ENCODE measurements around the gene PARVA.
"Not testable (repeated sequence)": the region's sequence is repeated elsewhere in the genome, so short reads cannot be mapped to it uniquely, and the experiment has no call there.

PARVA gene

DNA sequence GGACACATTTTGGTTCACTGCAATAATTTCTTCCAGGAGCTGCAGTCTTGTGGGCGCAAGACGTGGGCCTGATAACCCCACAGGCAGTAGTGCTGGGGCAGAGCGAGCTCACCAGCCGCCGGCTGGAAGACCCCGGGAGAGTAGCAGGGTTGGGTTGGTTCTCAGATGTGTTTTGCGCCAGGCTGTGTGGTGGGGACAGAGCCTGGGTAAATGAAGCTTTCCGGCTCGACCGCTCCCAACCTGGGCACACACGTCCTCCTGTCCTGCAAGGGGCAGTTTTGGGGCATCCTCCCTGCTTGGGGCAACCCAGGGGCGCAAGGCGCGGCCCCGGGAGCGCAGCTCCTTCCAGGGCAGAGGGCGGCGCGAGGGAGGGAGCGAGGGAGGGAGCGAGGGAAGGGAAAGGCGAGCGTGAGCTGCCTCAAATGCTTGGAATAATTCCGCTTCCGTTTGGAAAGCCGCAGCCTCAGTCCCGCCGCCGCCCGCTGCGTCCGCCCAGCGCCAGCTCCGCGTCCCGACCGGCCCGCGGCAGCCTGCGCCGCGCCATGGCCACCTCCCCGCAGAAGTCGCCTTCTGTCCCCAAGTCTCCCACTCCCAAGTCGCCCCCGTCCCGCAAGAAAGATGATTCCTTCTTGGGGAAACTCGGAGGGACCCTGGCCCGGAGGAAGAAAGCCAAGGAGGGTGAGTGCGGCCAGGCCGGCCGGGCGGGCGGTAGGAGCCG lies at the start of gene PARVA:
Gene PARVA (plus strand): TSS at position 466 of the 718 bp plus-strand sequence. CDS start 77 bp downstream, at position 543.
- peaks cover 14% of the 10 kb centered on the region for H3K4me1 Mint-ChIP-seq
- H3K4me3 Mint-ChIP-seq, result peak within 1 kb of the TSS; percentile 69 to 84
- H3K27me3 Mint-ChIP-seq, result peaks cover 46% of the 10 kb centered on the region
- DNase-seq (no peak), ATAC-seq (no peak)
- H3K27ac Mint-ChIP-seq, result peak within 1 kb of the TSS in 1 of 2 donors; percentile 6
- H3K9me3 Mint-ChIP-seq, result no peaks in the 10 kb centered on the region

GRCh38 chr11:12329169-12329568 lies 48.2 kb upstream of the PARVA start:
- Mint-ChIP-seq H3K27me3 (no peaks in the 10 kb centered on the region), H3K27ac (no peak overlapping the region), H3K4me1 (no peaks in the 10 kb centered on the region), H3K4me3 (no peak overlapping the region), H3K9me3 (no peaks in the 10 kb centered on the region)
- ATAC-seq, result no peak
- no peak for DNase-seq

- ATAC-seq, result no peak
- no peak overlapping the region for H3K27ac Mint-ChIP-seq
Observed at GRCh38 chr11:12329797-12330196, 47.6 kb upstream of the PARVA start.

DNA sequence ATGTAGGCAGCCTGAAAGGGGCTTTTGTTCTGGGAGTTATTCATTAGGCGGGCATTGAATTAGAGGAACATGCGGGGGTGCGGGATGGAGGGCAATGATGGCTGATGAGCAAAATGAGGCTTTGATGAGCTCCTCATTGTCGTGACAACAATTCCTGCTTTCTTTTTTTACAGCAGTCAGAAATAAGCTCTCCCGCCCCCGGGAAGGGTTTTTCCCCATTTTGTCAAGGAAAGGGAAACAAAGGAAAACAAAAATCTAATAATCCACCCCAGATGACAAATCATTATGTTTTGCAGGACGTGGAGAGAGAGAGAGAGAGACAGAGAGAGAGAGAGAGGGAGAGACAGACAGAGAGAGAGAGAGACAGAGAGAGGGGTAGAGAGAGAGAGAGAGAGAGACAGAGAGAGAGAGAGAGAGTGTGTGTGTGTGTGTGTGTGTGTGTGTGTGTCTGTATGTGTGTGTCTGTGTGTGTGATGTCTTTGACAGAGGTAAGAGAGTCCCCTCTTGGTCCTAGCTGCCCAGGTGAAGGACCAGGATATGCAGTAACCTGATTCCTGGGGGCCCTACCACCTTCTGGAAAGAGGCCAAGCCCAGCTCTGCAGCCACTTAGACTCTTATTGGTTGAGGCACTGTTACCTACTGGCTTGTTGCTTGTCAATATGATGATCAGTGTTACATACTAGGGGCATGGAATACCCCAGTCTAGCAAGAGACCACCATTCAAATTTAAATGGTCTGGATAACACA lies 46.7 kb upstream of the PARVA start:
- Mint-ChIP-seq H3K27me3 (no peaks in the 10 kb centered on the region), H3K4me3 (no peak overlapping the region), H3K9me3 (no peaks in the 10 kb centered on the region), H3K27ac (no peak overlapping the region), H3K4me1 (no peaks in the 10 kb centered on the region)
- no peak for DNase-seq
- no peak for ATAC-seq

More at GRCh38 chr11:12329797-12330196, 47.6 kb upstream of the PARVA start:
- no peaks in the 10 kb centered on the region for H3K4me1 Mint-ChIP-seq
- DNase-seq, result no peak
- no peaks in the 10 kb centered on the region for H3K9me3 Mint-ChIP-seq
- H3K27me3 Mint-ChIP-seq, result no peaks in the 10 kb centered on the region
- no peak overlapping the region for H3K4me3 Mint-ChIP-seq

DNA sequence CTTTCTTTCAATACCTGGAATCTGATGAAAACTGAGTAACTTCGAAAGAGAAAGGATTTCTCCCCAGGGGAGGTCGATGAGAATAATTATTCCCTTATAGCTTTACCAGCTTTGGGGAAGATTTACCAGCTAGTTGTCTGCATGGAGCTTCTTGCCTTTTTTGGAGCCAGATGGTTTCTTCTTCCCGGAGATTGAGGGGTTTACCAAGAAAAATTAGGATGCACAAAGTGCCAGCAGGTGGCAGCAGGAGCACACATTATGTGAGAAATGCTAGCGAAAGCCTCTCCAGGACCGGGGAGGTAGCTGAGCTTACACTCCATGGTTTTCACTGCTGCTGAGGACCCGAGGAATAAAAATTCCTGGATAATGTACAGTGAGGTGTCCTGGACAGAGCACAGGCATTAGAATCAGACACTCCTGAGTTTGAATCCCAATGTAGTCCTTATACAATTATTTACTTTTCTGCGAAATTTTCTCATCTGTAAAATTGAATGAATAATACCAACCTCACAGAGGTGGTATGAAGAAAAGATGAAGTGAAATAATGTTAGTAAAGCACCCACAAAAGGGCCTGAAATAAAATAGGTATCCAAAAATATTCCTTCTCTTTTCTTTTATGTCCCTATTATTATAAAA lies 46.0 kb upstream of the PARVA start:
- no peaks in the 10 kb centered on the region for H3K4me1 Mint-ChIP-seq

GRCh38 chr11:12343526-12343925 lies 33.8 kb upstream of the PARVA start:
- DNase-seq (no peak), ATAC-seq (no peak)
- H3K9me3 Mint-ChIP-seq, result peaks cover 5 to 8% of the 10 kb centered on the region in 2 donors
- H3K4me3 Mint-ChIP-seq, result no peak overlapping the region
- no peak overlapping the region for H3K27ac Mint-ChIP-seq
- H3K4me1 Mint-ChIP-seq, result no peaks in the 10 kb centered on the region
- H3K27me3 Mint-ChIP-seq, result no peaks in the 10 kb centered on the region

More for the DNA sequence above, 46.0 kb upstream of the PARVA start:
- Mint-ChIP-seq H3K4me3 (no peak overlapping the region), H3K9me3 (no peaks in the 10 kb centered on the region), H3K27me3 (no peaks in the 10 kb centered on the region), H3K27ac (no peak overlapping the region)
- ATAC-seq (peak; percentile 65), DNase-seq (peak; percentile 45 to 60)

GRCh38 chr11:12353534-12353933 lies 23.8 kb upstream of the PARVA start:
- peaks cover 40% of the 10 kb centered on the region for H3K4me1 Mint-ChIP-seq
- DNase-seq (no peak), ATAC-seq (no peak)
- no peaks in the 10 kb centered on the region for H3K9me3 Mint-ChIP-seq
- no peak overlapping the region for H3K4me3 Mint-ChIP-seq
- H3K27ac Mint-ChIP-seq, result peak overlapping the region in 1 of 2 donors; percentile 16
- H3K27me3 Mint-ChIP-seq, result no peaks in the 10 kb centered on the region

DNA sequence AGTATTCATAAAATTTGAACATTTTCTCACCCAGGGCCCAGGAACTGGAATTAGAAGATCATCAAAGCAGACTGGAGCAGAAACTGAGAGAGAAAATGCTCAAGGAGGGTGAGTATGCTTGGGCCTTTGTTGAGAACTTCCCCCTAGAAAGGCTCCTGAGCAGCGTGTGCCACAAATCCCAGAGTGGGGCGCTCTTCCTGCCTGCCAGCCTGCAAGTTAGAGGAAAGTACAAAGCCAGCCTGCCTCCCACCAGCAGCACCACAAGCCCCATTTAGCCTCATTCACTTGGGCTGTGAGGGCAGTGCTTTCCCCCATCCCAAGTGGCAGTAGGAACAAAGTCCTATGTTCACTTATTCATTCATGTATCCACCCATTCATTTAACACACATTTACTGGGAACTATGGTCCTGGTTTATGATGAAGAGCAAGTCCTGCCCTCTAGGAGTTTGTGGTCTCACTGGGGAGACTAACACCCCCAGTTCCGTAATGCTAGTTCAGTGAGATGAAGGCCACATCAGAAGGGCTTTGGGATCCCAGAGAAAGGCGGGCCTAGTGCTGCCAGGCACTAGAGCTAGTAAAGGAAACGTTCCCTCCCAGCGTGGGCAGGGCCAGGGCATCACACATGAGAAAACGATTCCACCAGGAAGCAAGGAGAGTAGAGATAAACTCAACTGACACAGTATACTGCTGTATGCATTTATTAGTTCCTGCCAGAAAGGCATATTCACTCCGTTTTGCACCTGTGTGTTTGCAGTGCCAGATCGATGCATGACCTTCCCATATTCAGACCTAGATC lies 22.4 kb upstream of the PARVA start:
- DNase-seq (no peak), ATAC-seq (no peak)
- Mint-ChIP-seq H3K4me3 (no peak overlapping the region), H3K27me3 (no peaks in the 10 kb centered on the region), H3K4me1 (peaks cover 40% of the 10 kb centered on the region), H3K27ac (no peak overlapping the region), H3K9me3 (no peaks in the 10 kb centered on the region)

GRCh38 chr11:12356944-12357655 lies 20.3 kb upstream of the PARVA start:
- H3K4me3 Mint-ChIP-seq, result no peak overlapping the region
- peak; percentile 49 for ATAC-seq
- no peak for DNase-seq
- peak overlapping the region; percentile 66 to 71 for H3K27ac Mint-ChIP-seq
- no peaks in the 10 kb centered on the region for H3K27me3 Mint-ChIP-seq
- no peaks in the 10 kb centered on the region for H3K9me3 Mint-ChIP-seq
- peaks cover 45% of the 10 kb centered on the region for H3K4me1 Mint-ChIP-seq

GRCh38 chr11:12357697-12358096 lies 19.7 kb upstream of the PARVA start:
- not testable (repeated sequence) for ATAC-seq, H3K27ac Mint-ChIP-seq, DNase-seq, H3K9me3 Mint-ChIP-seq, H3K4me3 Mint-ChIP-seq, H3K27me3 Mint-ChIP-seq
- peaks cover 51% of the 10 kb centered on the region for H3K4me1 Mint-ChIP-seq

- no peak overlapping the region for H3K27ac Mint-ChIP-seq
- H3K27me3 Mint-ChIP-seq, result no peaks in the 10 kb centered on the region
- no peak for ATAC-seq
- no peak overlapping the region for H3K4me3 Mint-ChIP-seq
- peaks cover 55% of the 10 kb centered on the region for H3K4me1 Mint-ChIP-seq
- H3K9me3 Mint-ChIP-seq, result no peaks in the 10 kb centered on the region
- no peak for DNase-seq
Observed at GRCh38 chr11:12358302-12359188, 18.8 kb upstream of the PARVA start.

DNA sequence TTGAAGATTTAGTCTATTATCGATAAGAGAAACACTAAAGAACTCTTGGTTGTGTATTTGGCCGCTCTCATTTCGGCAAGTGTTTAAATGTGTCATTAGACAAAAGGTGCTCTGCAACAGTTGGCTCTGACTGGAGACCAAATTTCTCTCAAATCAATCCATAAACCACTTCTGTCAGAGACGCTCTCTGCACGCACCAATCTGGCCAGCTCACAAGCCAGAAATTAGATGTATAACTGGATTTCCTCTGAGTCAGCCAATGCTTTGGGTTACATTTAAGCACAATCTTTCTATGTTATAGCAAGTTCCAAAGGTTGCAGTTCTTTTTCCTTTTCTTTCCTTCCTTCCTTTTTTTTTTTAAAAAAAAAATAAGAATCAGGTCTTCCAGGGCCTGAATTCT lies 17.6 kb upstream of the PARVA start:
- no peak for ATAC-seq
- no peaks in the 10 kb centered on the region for H3K9me3 Mint-ChIP-seq
- no peak overlapping the region for H3K27ac Mint-ChIP-seq
- H3K4me3 Mint-ChIP-seq, result no peak overlapping the region
- no peak for DNase-seq
- no peaks in the 10 kb centered on the region for H3K27me3 Mint-ChIP-seq
- peaks cover 54% of the 10 kb centered on the region for H3K4me1 Mint-ChIP-seq

DNA sequence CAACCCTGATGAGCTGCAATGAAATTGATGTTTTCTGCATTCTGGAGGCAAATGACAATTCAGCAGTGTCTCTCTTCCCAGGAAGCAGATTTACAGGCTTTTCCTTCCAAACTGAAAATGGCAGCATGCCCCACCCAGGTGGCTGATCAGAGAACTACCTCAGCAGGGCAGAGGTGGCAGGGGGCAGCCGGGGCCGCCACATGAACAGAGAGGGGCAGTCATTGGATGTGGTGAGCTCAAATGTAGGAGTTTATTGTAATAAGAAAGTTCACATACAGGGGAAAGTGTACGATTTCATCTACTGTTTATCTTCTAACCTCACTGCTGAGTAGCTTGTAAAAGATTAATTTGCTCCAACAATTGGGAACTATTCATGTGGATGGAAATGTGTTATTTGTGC lies 15.7 kb upstream of the PARVA start:
- Mint-ChIP-seq H3K27ac (no peak overlapping the region), H3K9me3 (peaks cover 0 to 3% of the 10 kb centered on the region in 2 donors), H3K4me3 (no peak overlapping the region), H3K4me1 (peaks cover 52% of the 10 kb centered on the region), H3K27me3 (no peaks in the 10 kb centered on the region)
- DNase-seq, result no peak
- ATAC-seq, result no peak

- H3K27ac Mint-ChIP-seq, result no peak overlapping the region
- DNase-seq, result no peak
- peaks cover 44% of the 10 kb centered on the region for H3K4me1 Mint-ChIP-seq
- no peak overlapping the region for H3K4me3 Mint-ChIP-seq
- no peak for ATAC-seq
- H3K9me3 Mint-ChIP-seq, result peaks cover 5 to 13% of the 10 kb centered on the region in 2 donors
- H3K27me3 Mint-ChIP-seq, result no peaks in the 10 kb centered on the region
Observed at GRCh38 chr11:12362857-12363256, 14.5 kb upstream of the PARVA start.

Data from stimulated activated naive CD8-positive, alpha-beta T cell treated with anti-CD3 and anti-CD28 coated beads, Interleukin-15, amount 100 ng/mL, for 72 hours (primary cell).